CD4-positive, CD25-positive, alpha-beta regulatory T cell (primary cell): ENCODE measurements around the gene ZNF560. TPM values are rescaled to one million over a fixed set of nuclear protein-coding genes. Genes with fewer than 3 reads are reported as not detected.
A peak's percentile ranks its signal among the peaks of the same experiment; 100 is the strongest.
"Not testable (repeated sequence)": the region's sequence is repeated elsewhere in the genome, so short reads cannot be mapped to it uniquely, and the experiment has no call there.

ENCODE experiments used
- ATAC-seq, 2 donors: fragments of 150-1000 bp; cut with Tn5 transposase; one replicate each; pipeline ENCODE4 v1.10.0; 2021; ENCODE audit warnings: low read depth in 2 of 2, moderate number of reproducible peaks in 2 of 2, moderate library complexity in 1 of 2
- DNase-seq, 3 donors: peaks; one replicate each; pipeline versions ENCODE4 v3.0.0 to v3.0.0-alpha.2; 2012 to 2022; ENCODE audit warnings: mixed read lengths in 1 of 3
- H3K27ac ChIP-seq: one replicate; pipeline ENCODE4 v1.7.0; 2013; ENCODE audit warnings: mild to moderate bottlenecking, low read length; ENCODE audit not compliant: insufficient read depth, poor library complexity, severe bottlenecking
- H3K27me3 ChIP-seq: one replicate; pipeline ENCODE4 v1.7.0; 2013; ENCODE audit warnings: low read length; ENCODE audit not compliant: control insufficient read depth, insufficient read depth
- H3K36me3 ChIP-seq: one replicate; pipeline ENCODE4 v1.7.0; 2013; ENCODE audit warnings: mild to moderate bottlenecking, low read length, moderate library complexity; ENCODE audit not compliant: control insufficient read depth, insufficient read depth
- H3K4me1 ChIP-seq: 2 replicates; pipeline ENCODE4 v1.7.0; 2013; ENCODE audit warnings: mild to moderate bottlenecking, low read length; ENCODE audit not compliant: insufficient read depth, control insufficient read depth, poor library complexity, severe bottlenecking
- H3K4me3 ChIP-seq: one replicate; pipeline ENCODE4 v1.7.0; 2013; ENCODE audit warnings: low read depth, mild to moderate bottlenecking, low read length, moderate library complexity
- H3K9me3 ChIP-seq, 2 experiments: 1 replicate in 1 of 2; 2 replicates in 1 of 2; pipeline ENCODE4 v1.7.0; 2013; ENCODE audit warnings: low read length in 2 of 2, mild to moderate bottlenecking in 1 of 2, moderate library complexity in 1 of 2; ENCODE audit not compliant: control insufficient read depth in 2 of 2
- H3K27ac Mint-ChIP-seq, 3 donors: one replicate each; pipeline ENCODE4 v1.8.0; 2020 to 2022; ENCODE audit warnings: mild to moderate bottlenecking in 3 of 3, mixed read lengths in 3 of 3, moderate library complexity in 2 of 3
- H3K27me3 Mint-ChIP-seq: one replicate; pipeline ENCODE4 v1.8.0; 2022; ENCODE audit warnings: mild to moderate bottlenecking, mixed read lengths
- H3K36me3 Mint-ChIP-seq: one replicate; pipeline ENCODE4 v1.8.0; 2020; ENCODE audit warnings: mixed read lengths
- H3K4me1 Mint-ChIP-seq, 4 donors: one replicate each; pipeline ENCODE4 v1.8.0; 2020 to 2022; ENCODE audit warnings: mixed read lengths in 4 of 4, mild to moderate bottlenecking in 1 of 4
- H3K4me3 Mint-ChIP-seq, 4 donors: one replicate each; pipeline ENCODE4 v1.8.0; 2020 to 2022; ENCODE audit warnings: mild to moderate bottlenecking in 4 of 4, mixed read lengths in 4 of 4, moderate library complexity in 3 of 4
- H3K9me3 Mint-ChIP-seq, 7 donors: one replicate each; pipeline ENCODE4 v1.8.0; 2020 to 2022; ENCODE audit warnings: mixed read lengths in 7 of 7, mild to moderate bottlenecking in 3 of 7, moderate library complexity in 2 of 7
- polyA plus RNA-seq, 4 donors: library from polyadenylated mRNA; unstranded; fragments of 300-500 nt; fragmentation: Illumina TruSeq; gene quantifications; one replicate each; pipeline ENCODE4 v1.2.3, GENCODE V29; 2021
- total RNA-seq: library from RNA; stranded (reverse); gene quantifications from one replicate; pipeline ENCODE4 v1.2.3, GENCODE V29; 2022

The ZNF560 gene
- total RNA-seq (not detected), polyA plus RNA-seq (not detected)

- no peak within 1 kb of the TSS for H3K27ac ChIP-seq
- Mint-ChIP-seq H3K9me3 (peaks cover 3 to 57% (median 26%) of the 10 kb centered on the region in 7 donors), H3K27me3 (peaks cover 4% of the 10 kb centered on the region), H3K36me3 (no peaks in the 10 kb centered on the region), H3K4me3 (no peak within 1 kb of the TSS), H3K4me1 (peaks cover 0 to 7% (median 0%) of the 10 kb centered on the region in 4 donors), H3K27ac (no peak within 1 kb of the TSS)
- H3K4me1 ChIP-seq = no peaks in the 10 kb centered on the region
- ATAC-seq (no peak), DNase-seq (no peak)
- H3K36me3 ChIP-seq = no peaks in the 10 kb centered on the region
- H3K27me3 ChIP-seq = no peaks in the 10 kb centered on the region
- H3K9me3 ChIP-seq = peaks cover 17 to 43% of the 10 kb centered on the region in 2 experiments
- H3K4me3 ChIP-seq = no peak within 1 kb of the TSS
Observed at GRCh38 chr19:9498183-9498902, at the start of gene ZNF560. Gene ZNF560 (minus strand): TSS chr19:9498616. CDS start chr19:9475313, 23,303 bp downstream.

GRCh38 chr19:9547870-9548269, 49.5 kb upstream of the ZNF560 start:
- H3K9me3 Mint-ChIP-seq = peaks cover 5 to 26% (median 14%) of the 10 kb centered on the region in 7 donors
- Histone ChIP-seq H3K27me3 (no peaks in the 10 kb centered on the region), H3K4me1 (no peaks in the 10 kb centered on the region), H3K9me3 (peaks cover under 1 to 32% of the 10 kb centered on the region in 2 experiments), H3K36me3 (no peaks in the 10 kb centered on the region), H3K4me3 (no peak overlapping the region), H3K27ac (no peak overlapping the region)
- H3K27me3 Mint-ChIP-seq = no peaks in the 10 kb centered on the region
- no peak overlapping the region for H3K27ac Mint-ChIP-seq
- DNase-seq = no peak
- peaks cover 4% of the 10 kb centered on the region for H3K36me3 Mint-ChIP-seq
- no peak for ATAC-seq
- no peak overlapping the region for H3K4me3 Mint-ChIP-seq
- H3K4me1 Mint-ChIP-seq = no peaks in the 10 kb centered on the region

- H3K27ac ChIP-seq, H3K27me3 ChIP-seq, DNase-seq, H3K27me3 Mint-ChIP-seq, H3K27ac Mint-ChIP-seq, ATAC-seq, H3K36me3 Mint-ChIP-seq, H3K4me3 Mint-ChIP-seq, H3K9me3 ChIP-seq, H3K36me3 ChIP-seq, H3K4me3 ChIP-seq: not testable (repeated sequence)
- Mint-ChIP-seq H3K9me3 (peaks cover 0 to 20% (median 12%) of the 10 kb centered on the region in 7 donors), H3K4me1 (peaks cover 0 to 37% (median 15%) of the 10 kb centered on the region in 4 donors)
- H3K4me1 ChIP-seq = peaks cover 10% of the 10 kb centered on the region
Observed at GRCh38 chr19:9541281-9541680, 42.9 kb upstream of the ZNF560 start.

- ATAC-seq, H3K4me3 ChIP-seq, DNase-seq, H3K27me3 ChIP-seq, H3K27me3 Mint-ChIP-seq, H3K27ac ChIP-seq: not testable (repeated sequence)
- H3K36me3 ChIP-seq = peaks cover 14% of the 10 kb centered on the region
- peaks cover 10% of the 10 kb centered on the region for H3K4me1 ChIP-seq
- H3K36me3 Mint-ChIP-seq = peaks cover 21% of the 10 kb centered on the region
- H3K4me3 Mint-ChIP-seq = peak overlapping the region; percentile 78 to 98 (median 84)
- peaks cover 0 to 44% (median 15%) of the 10 kb centered on the region in 4 donors for H3K4me1 Mint-ChIP-seq
- peak overlapping the region; percentile 32 to 99 (median 96) for H3K27ac Mint-ChIP-seq
- peaks cover 0 to 28% (median 12%) of the 10 kb centered on the region in 7 donors for H3K9me3 Mint-ChIP-seq
- H3K9me3 ChIP-seq = peaks cover 3 to 15% of the 10 kb centered on the region in 2 experiments
Observed at GRCh38 chr19:9539921-9540320, 41.5 kb upstream of the ZNF560 start.

- H3K27ac Mint-ChIP-seq = peak overlapping the region; percentile 32 to 99 (median 96)
- H3K27ac ChIP-seq = peak overlapping the region; percentile 77
- ATAC-seq, DNase-seq, H3K27me3 Mint-ChIP-seq, H3K27me3 ChIP-seq: not testable (repeated sequence)
- peaks cover 26% of the 10 kb centered on the region for H3K36me3 Mint-ChIP-seq
- H3K36me3 ChIP-seq = peaks cover 21% of the 10 kb centered on the region
- H3K9me3 Mint-ChIP-seq = peaks cover 0 to 31% (median 12%) of the 10 kb centered on the region in 7 donors
- H3K4me1 ChIP-seq = peaks cover 10% of the 10 kb centered on the region
- H3K4me3 Mint-ChIP-seq = peak overlapping the region; percentile 93 to 98 (median 96)
- H3K4me3 ChIP-seq = peak overlapping the region; percentile 97
- peaks cover 0 to 44% (median 15%) of the 10 kb centered on the region in 4 donors for H3K4me1 Mint-ChIP-seq
- peaks cover 3 to 20% of the 10 kb centered on the region in 2 experiments for H3K9me3 ChIP-seq
Observed at GRCh38 chr19:9539201-9539600, 40.8 kb upstream of the ZNF560 start.

GRCh38 chr19:9538183-9539058, 40.0 kb upstream of the ZNF560 start, which contains the start of gene ZNF426:
Gene ZNF426 (minus strand): TSS chr19:9538645. CDS start chr19:9536232, 2,413 bp downstream.
- Mint-ChIP-seq H3K27ac (peak within 1 kb of the TSS; percentile 95 to 99 (median 96)), H3K36me3 (peaks cover 34% of the 10 kb centered on the region), H3K9me3 (peaks cover 0 to 39% (median 16%) of the 10 kb centered on the region in 7 donors), H3K4me1 (peaks cover 0 to 44% (median 15%) of the 10 kb centered on the region in 4 donors), H3K27me3 (no peaks in the 10 kb centered on the region), H3K4me3 (peak within 1 kb of the TSS; percentile 93 to 98 (median 96))
- peaks cover 10% of the 10 kb centered on the region for H3K4me1 ChIP-seq
- no peaks in the 10 kb centered on the region for H3K27me3 ChIP-seq
- peaks cover 7 to 27% of the 10 kb centered on the region in 2 experiments for H3K9me3 ChIP-seq
- ATAC-seq (peak; percentile 90 to 91), DNase-seq (peak; percentile 59 to 90 (median 86))
- H3K4me3 ChIP-seq = peak within 1 kb of the TSS; percentile 97
- H3K27ac ChIP-seq = peak within 1 kb of the TSS; percentile 77
- H3K36me3 ChIP-seq = peaks cover 29% of the 10 kb centered on the region

GRCh38 chr19:9535934-9536333, 37.5 kb upstream of the ZNF560 start:
- Mint-ChIP-seq H3K36me3 (peaks cover 59% of the 10 kb centered on the region), H3K9me3 (peaks cover 8 to 59% (median 25%) of the 10 kb centered on the region in 7 donors), H3K4me1 (peaks cover 0 to 44% (median 15%) of the 10 kb centered on the region in 4 donors), H3K27me3 (no peaks in the 10 kb centered on the region), H3K27ac (peak overlapping the region in 1 of 3 donors; percentile 56), H3K4me3 (peak overlapping the region in 3 of 4 donors; percentile 49 to 70 (median 52))
- ATAC-seq (no peak), DNase-seq (no peak)
- no peak overlapping the region for H3K27ac ChIP-seq
- peaks cover 53% of the 10 kb centered on the region for H3K36me3 ChIP-seq
- H3K27me3 ChIP-seq = no peaks in the 10 kb centered on the region
- peaks cover 10% of the 10 kb centered on the region for H3K4me1 ChIP-seq
- H3K9me3 ChIP-seq = peaks cover 23 to 52% of the 10 kb centered on the region in 2 experiments
- H3K4me3 ChIP-seq = no peak overlapping the region
